ENCODE data around the gene OR5H2.
"Not testable (repeated sequence)": the region's sequence is repeated elsewhere in the genome, so short reads cannot be mapped to it uniquely, and the experiment has no call there.

Gene OR5H2

DNA sequence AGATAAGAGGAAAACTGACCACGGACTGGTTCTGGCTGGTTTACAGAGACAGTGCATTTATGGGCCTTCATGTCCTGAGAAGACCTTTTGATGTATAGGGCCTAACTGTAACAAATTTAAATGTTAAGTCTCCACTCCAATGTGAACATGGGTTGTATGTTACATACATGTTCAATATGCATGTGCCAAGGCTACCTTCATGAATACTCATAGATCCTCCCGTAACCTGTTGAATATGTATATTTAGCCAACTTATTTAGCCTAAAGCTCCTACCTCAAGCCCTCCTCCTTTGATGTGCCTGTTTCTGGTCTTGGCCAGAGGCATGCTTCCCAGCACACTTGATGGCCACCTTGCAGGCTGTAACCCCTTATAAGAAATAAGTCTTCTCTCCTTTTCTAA, at the start of gene OR5H2:
OR5H2 (plus strand) TSS at position 301 of the 400 bp plus-strand sequence. CDS start 398 bp downstream, outside the sequence.
- DNase-seq = no peak

GRCh38 chr3:98233468-98233867, 48.8 kb upstream of the OR5H2 start:
- no peak for DNase-seq

DNA sequence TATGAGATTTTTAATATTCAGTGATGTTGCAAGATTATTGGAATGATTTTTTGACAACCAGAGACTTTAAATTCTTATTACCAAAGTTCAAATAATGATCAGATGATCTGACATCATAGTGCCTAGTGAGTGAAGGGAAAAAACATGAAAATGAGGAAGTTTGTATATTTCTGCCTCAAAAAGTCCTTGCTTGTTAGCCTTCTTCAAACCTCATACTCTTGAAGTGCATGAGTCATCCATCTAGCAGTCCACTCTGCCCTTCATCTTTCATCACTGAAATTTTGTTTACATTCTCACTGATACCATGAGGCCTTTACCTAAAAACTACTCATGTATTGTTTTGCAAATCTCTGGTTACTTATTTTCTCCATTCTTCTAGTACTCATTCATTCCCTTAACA, 42.2 kb upstream of the OR5H2 start:
- DNase-seq = peak in 1 of 2 experiments; percentile 12

- DNase-seq = no peak
Measured at GRCh38 chr3:98242155-98242554, 40.1 kb upstream of the OR5H2 start.

DNA sequence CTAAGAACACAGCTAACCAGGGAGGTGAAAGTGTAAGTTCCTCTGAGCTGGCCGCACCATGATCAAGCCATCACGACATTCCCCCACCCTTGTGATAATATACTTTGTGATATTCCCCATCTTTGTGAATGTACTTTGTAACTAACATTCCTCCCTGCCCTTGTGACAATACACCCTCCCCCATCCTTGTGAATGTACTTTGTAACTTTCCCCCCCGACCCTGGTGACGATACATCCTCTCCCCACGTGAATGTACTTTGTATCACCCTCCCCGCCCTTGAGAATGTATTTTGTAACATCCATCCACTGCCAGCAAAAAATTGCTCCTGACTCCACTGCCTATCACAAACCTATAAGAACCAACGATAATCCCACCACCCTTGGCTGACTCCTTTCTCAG, 38.5 kb upstream of the OR5H2 start:
- DNase-seq = no peak

GRCh38 chr3:98246142-98246541, 36.2 kb upstream of the OR5H2 start:
- no peak for DNase-seq

- not testable (repeated sequence) for DNase-seq
Measured at GRCh38 chr3:98256026-98256425, 26.3 kb upstream of the OR5H2 start.

- DNase-seq = no peak
Measured at GRCh38 chr3:98259707-98260106, 22.6 kb upstream of the OR5H2 start.

DNA sequence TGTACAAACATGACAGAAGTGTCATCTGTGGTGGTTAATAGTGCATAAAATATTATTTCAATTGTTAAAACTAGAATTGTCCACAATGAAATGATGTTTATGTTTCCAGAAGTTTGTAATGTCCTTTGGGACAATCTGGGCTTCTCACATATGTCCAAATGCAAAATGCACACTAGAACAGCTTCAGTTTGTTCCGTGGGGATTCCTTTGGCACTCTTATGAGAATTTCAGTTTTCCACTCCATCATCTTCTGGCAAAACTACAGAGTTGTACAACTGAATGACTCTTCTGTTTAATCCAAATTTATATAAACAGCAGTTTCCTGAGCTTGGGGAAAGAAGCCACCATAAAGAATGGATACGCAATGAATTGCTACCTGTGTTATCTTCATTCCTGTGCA, 20.3 kb upstream of the OR5H2 start:
- no peak for DNase-seq

DNA sequence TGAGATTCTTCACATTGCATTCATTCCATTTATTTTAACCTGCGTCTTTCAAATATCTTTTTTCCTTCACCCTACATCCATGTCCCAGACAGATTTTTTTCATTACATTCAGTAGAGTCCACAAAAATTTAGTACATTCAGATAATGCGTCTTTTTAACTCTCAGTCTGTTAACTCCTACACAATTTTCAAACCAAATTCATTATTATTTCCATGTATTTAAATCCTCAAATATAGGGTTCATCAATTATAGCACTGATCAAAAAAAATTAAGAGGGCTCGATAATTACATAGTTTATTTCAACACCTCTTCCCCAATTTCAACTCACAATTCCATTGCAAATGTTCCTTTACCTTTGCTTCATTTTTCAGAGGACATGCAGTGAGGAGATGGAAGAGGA, 18.4 kb upstream of the OR5H2 start, which contains the start of gene OR5H6:
OR5H6 (plus strand) TSS at position 301 of the 400 bp plus-strand sequence; CDS start at position 390, 89 bp downstream.
- DNase-seq = no peak

DNA sequence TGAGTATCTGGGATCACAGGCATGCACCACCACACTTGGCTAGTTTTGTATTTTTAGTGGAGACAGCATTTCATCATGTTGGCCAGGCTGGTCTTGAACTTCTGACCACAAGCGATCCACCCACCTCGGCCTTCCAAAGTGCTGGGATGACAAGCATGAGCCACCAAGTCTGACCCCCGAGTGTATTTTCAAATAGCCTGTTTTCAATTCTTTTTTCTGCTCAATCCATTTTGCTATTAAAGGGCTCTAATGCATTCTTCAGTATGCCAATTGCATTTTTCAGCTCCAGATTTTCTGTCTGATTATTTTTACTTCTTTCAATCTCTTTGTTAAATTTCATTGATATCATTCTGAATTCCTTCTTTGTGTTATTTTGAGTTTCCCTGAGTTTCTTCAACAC, 12.5 kb upstream of the OR5H2 start:
- no peak for DNase-seq

- no peak for DNase-seq
Measured at GRCh38 chr3:98272126-98272525, 10.2 kb upstream of the OR5H2 start.

GRCh38 chr3:98274914-98275313, 7.4 kb upstream of the OR5H2 start:
- DNase-seq = no peak

DNA sequence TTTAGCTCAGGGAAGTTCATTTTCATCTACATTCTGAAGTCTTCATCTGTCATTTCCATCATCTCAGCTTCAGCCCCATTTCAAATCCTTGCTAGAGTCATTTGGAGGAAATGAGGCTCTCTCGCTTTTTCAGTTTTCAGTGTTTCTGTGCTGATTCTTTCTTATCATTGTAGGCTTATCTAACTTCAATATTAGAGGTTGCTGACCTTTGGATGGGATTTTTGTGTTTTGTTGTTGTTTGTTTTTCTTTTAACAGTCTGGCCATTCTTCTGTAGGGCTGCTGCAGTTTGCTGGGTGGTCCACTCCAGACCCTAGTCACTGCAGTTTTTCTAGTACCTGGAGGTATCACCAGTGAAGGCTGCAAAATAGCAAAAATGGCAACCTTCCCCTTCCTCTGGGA, 8.6 kb downstream of the OR5H2 start:
- DNase-seq = no peak

GRCh38 chr3:98291332-98291957, 9.1 kb downstream of the OR5H2 start:
- no peak for DNase-seq

DNA sequence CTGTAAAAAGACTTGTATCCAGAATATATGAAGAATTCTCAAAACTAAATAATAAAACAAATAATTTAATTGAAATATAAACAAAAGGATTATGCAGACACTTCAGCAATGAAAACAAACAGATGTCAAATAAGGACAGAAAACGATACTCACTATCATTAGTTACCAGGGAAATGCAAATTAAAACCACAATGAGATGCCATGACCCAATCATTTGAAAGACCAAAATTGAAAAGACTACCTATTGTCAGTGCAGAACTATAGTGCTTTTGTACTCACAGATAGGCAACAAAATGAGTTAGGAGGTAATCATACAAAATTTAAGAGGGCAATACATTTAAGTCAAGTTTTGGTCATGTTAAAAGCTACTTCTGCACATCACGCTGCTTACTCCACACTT, 39.8 kb downstream of the OR5H2 start:
- no peak for DNase-seq

DNA sequence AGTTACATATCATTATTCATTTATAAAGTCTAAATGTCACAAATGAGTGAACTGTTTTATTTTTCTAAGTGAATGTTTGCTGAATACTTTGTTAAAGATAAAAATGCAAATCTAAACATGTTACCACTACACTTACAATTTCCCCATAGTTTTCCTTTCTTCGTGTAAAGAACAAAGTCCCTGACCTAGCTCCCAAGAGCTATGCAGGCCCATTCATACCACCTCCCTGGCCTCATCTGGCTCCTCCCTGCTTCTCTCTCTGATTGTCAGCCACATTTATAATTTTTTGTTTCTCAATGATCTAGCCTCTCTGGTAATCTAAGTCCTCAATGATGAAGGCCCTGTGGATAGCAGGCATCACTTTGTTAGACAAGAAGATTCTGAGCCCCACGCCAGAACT, 40.4 kb downstream of the OR5H2 start:
- DNase-seq = no peak

- DNase-seq = no peak
Measured at GRCh38 chr3:98323425-98323824, 41.1 kb downstream of the OR5H2 start.

DNA sequence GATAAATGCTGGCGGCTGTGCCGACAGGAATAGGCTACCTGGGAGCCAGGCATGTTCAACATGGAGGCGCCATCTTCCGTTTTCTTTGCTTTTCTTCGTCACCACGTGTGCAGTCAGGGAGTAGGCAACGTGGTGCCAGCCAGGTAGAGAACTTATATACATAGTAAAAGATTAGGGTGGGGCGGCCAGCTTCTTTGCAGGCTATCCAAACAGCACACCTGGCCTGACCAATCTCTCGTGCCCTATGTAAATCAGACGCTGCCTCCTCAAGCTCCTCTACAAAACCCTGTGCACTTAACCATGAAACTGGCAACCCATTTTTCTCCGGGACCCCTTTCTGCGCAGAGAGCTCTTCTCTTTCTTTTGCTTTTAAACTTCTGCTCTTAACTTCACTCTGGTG, 42.8 kb downstream of the OR5H2 start:
- DNase-seq = no peak

GRCh38 chr3:98326105-98326893, 44.0 kb downstream of the OR5H2 start:
- DNase-seq = no peak

GRCh38 chr3:98326945-98327344, 44.6 kb downstream of the OR5H2 start:
- DNase-seq = no peak

GRCh38 chr3:98328933-98329332, 46.6 kb downstream of the OR5H2 start:
- no peak for DNase-seq

- DNase-seq = peak; percentile 46 to 68
Measured at GRCh38 chr3:98329392-98330124, 47.3 kb downstream of the OR5H2 start.

GRCh38 chr3:98331329-98331728, 49.0 kb downstream of the OR5H2 start:
- DNase-seq = no peak

Data from AML-193 (cell line).